GM23248 (cell line): ENCODE measurements around the gene SCO1.

Experiments used
- EZH2 ChIP-seq: fragments of 200-600 bp; sonication (generic); IDR thresholded peaks from 2 replicates; pipeline ENCODE4 v1.6.1; 2018; ENCODE audit warnings: antibody characterized with exemption, mild to moderate bottlenecking; ENCODE audit not compliant: insufficient read depth, poor library complexity, severe bottlenecking
- EZH2phosphoT487 ChIP-seq: fragments of 200-600 bp; sonication (generic); IDR thresholded peaks from 2 replicates; pipeline ENCODE4 v1.6.1; 2018; ENCODE audit warnings: antibody characterized with exemption, moderate library complexity, mild to moderate bottlenecking, low read depth; ENCODE audit not compliant: insufficient read depth

GRCh38 chr17:10718547-10718946 lies 21.2 kb upstream of the SCO1 start:
- no peak for TF ChIP-seq EZH2
- no peak for TF ChIP-seq EZH2phosphoT487
